DND-41 (cell line): ENCODE results near the gene MYH11.

Source experiments
- ATAC-seq: fragments of 200-7000 bp; cut with Tn5 transposase; 3 replicates; pipeline ENCODE4 v1.9.1; 2021; ENCODE audit warnings: low read depth; ENCODE audit not compliant: insufficient read depth
- DNase-seq: peaks from one replicate; pipeline ENCODE4 v3.0.0-alpha.2; 2020
- H2AFZ ChIP-seq: 2 replicates; pipeline ENCODE4 v1.6.0; 2012; ENCODE audit warnings: low read depth, low read length
- H3K27ac ChIP-seq: 2 replicates; pipeline ENCODE4 v1.5.1; 2012; ENCODE audit warnings: low read length, inconsistent platforms
- H3K27me3 ChIP-seq: fragments of 200-600 bp; sonication (generic); 2 replicates; pipeline ENCODE4 v1.6.0; 2012; ENCODE audit warnings: low read length, mild to moderate bottlenecking, inconsistent platforms; ENCODE audit not compliant: insufficient read depth, poor library complexity
- H3K36me3 ChIP-seq: 2 replicates; pipeline ENCODE4 v1.5.1; 2012; ENCODE audit warnings: low read length, inconsistent platforms; ENCODE audit not compliant: insufficient read depth
- H3K4me1 ChIP-seq: 2 replicates; pipeline ENCODE4 v1.5.1; 2012; ENCODE audit warnings: mild to moderate bottlenecking, low read length; ENCODE audit not compliant: insufficient read depth
- H3K4me2 ChIP-seq: 2 replicates; pipeline ENCODE4 v1.6.0; 2012; ENCODE audit warnings: mild to moderate bottlenecking, moderate library complexity, low read length, inconsistent platforms; ENCODE audit not compliant: insufficient read depth
- H3K4me3 ChIP-seq, 2 experiments: fragments of 200-600 bp in 1 of 2; shearing (Covaris generic) in 1 of 2; 2 replicates each; pipeline ENCODE4 v1.5.1; 2012 to 2016; ENCODE audit warnings: inconsistent platforms in 2 of 2, low read length in 2 of 2, mild to moderate bottlenecking in 2 of 2, low read depth in 1 of 2, moderate library complexity in 1 of 2
- H3K79me2 ChIP-seq: 2 replicates; pipeline ENCODE4 v1.6.0; 2012; ENCODE audit warnings: low read length, inconsistent platforms; ENCODE audit not compliant: insufficient read depth
- H3K9ac ChIP-seq: 2 replicates; pipeline ENCODE4 v1.6.0; 2012; ENCODE audit warnings: low read depth, mild to moderate bottlenecking, inconsistent platforms, low read length, moderate library complexity
- H3K9me3 ChIP-seq: 2 replicates; pipeline ENCODE4 v1.5.1; 2012; ENCODE audit warnings: low read length, moderate library complexity, mild to moderate bottlenecking, inconsistent platforms; ENCODE audit not compliant: insufficient read depth, severe bottlenecking
- H4K20me1 ChIP-seq: 2 replicates; pipeline ENCODE4 v1.6.0; 2012; ENCODE audit warnings: low read length; ENCODE audit not compliant: insufficient read depth
- CTCF ChIP-seq: IDR thresholded peaks from 2 replicates; pipeline ENCODE4 v1.5.1; 2012; ENCODE audit warnings: borderline replicate concordance, low read length, moderate library complexity, mild to moderate bottlenecking; ENCODE audit not compliant: poor library complexity, severe bottlenecking; ENCODE audit errors: extremely low read depth
- EZH2 ChIP-seq: IDR thresholded peaks from 3 replicates; pipeline ENCODE4 v1.6.1; 2012; ENCODE audit warnings: borderline replicate concordance, low read depth, mild to moderate bottlenecking, moderate library complexity, low read length, inconsistent platforms; ENCODE audit not compliant: severe bottlenecking

The MYH11 gene

GRCh38 chr16:15827709-15828343 is 29.0 kb downstream of the MYH11 start:
- ATAC-seq (no peak), DNase-seq (no peak)
- no peak overlapping the region for H3K9ac ChIP-seq
- no peak overlapping the region for H3K4me3 ChIP-seq
- H2AFZ ChIP-seq, result no peak overlapping the region
- no peak overlapping the region for H3K27ac ChIP-seq
- no peak for TF ChIP-seq CTCF
- TF ChIP-seq EZH2, result no peak
- H3K4me2 ChIP-seq, result no peak overlapping the region
- H3K27me3 ChIP-seq, result no peaks in the 10 kb centered on the region
- no peaks in the 10 kb centered on the region for H3K36me3 ChIP-seq
- H4K20me1 ChIP-seq, result no peaks in the 10 kb centered on the region
- no peaks in the 10 kb centered on the region for H3K4me1 ChIP-seq
- no peaks in the 10 kb centered on the region for H3K79me2 ChIP-seq
- no peaks in the 10 kb centered on the region for H3K9me3 ChIP-seq

GRCh38 chr16:15827299-15827698 is 29.5 kb downstream of the MYH11 start:
- Histone ChIP-seq H3K36me3 (no peaks in the 10 kb centered on the region), H3K4me3 (no peak overlapping the region), H3K79me2 (no peaks in the 10 kb centered on the region), H3K27me3 (no peaks in the 10 kb centered on the region), H2AFZ (no peak overlapping the region), H4K20me1 (no peaks in the 10 kb centered on the region), H3K4me1 (no peaks in the 10 kb centered on the region), H3K27ac (no peak overlapping the region), H3K9me3 (no peaks in the 10 kb centered on the region), H3K4me2 (no peak overlapping the region), H3K9ac (no peak overlapping the region)
- TF ChIP-seq CTCF (no peak), EZH2 (no peak)
- DNase-seq, result no peak
- no peak for ATAC-seq

DNA sequence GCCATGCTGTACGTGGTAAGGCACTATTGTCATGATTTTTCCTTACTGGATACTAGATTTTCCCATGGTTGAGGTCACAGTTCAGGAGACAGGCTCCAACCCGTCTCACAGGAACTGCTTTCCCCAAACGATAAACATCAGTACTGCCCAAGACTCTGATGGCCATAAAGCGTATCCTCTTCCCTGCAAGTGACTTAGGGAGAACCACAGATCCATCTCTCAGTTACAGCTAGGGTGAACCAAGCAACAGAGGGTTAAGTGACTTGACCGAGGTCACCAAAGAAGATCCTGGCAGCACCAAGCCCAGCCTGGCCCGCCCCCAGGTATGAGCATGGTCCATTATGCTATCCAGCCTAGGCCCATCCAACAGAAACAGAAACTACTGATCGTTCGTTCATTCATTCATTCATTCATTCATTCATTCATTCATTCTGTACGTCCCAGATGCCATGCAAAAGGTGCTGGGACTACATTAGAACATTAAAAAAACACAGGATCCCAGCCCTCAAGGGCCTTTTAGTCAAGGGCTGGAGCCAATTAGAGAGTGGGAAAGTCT is 31.0 kb downstream of the MYH11 start:
- H3K4me1 ChIP-seq, result no peaks in the 10 kb centered on the region
- H3K4me3 ChIP-seq, result no peak overlapping the region
- no peaks in the 10 kb centered on the region for H4K20me1 ChIP-seq
- no peaks in the 10 kb centered on the region for H3K9me3 ChIP-seq
- no peaks in the 10 kb centered on the region for H3K79me2 ChIP-seq
- H2AFZ ChIP-seq, result no peak overlapping the region
- TF ChIP-seq EZH2 (no peak), CTCF (no peak)
- no peak overlapping the region for H3K9ac ChIP-seq
- H3K36me3 ChIP-seq, result no peaks in the 10 kb centered on the region
- no peak overlapping the region for H3K4me2 ChIP-seq
- ATAC-seq (no peak), DNase-seq (no peak)
- H3K27ac ChIP-seq, result no peak overlapping the region
- no peaks in the 10 kb centered on the region for H3K27me3 ChIP-seq

GRCh38 chr16:15822957-15823356 is 33.9 kb downstream of the MYH11 start:
- no peak for DNase-seq
- H3K36me3 ChIP-seq, result no peaks in the 10 kb centered on the region
- no peaks in the 10 kb centered on the region for H4K20me1 ChIP-seq
- H3K4me3 ChIP-seq, result no peak overlapping the region
- no peaks in the 10 kb centered on the region for H3K9me3 ChIP-seq
- ATAC-seq, result no peak
- H3K27me3 ChIP-seq, result no peaks in the 10 kb centered on the region
- no peak overlapping the region for H3K4me2 ChIP-seq
- H3K4me1 ChIP-seq, result no peaks in the 10 kb centered on the region
- no peak overlapping the region for H2AFZ ChIP-seq
- TF ChIP-seq CTCF (no peak), EZH2 (no peak)
- no peak overlapping the region for H3K9ac ChIP-seq
- no peaks in the 10 kb centered on the region for H3K79me2 ChIP-seq
- no peak overlapping the region for H3K27ac ChIP-seq
